Heart left ventricle (tissue), 16 donors: ENCODE measurements around the gene CDH11. TPM values are rescaled to one million over a fixed set of nuclear protein-coding genes. Genes with fewer than 3 reads are reported as not detected.
A peak's percentile ranks its signal among the peaks of the same experiment; 100 is the strongest.

ENCODE experiments used
- ATAC-seq, 4 donors: fragments of 200-7000 bp; cut with Tn5 transposase; one replicate each; pipeline ENCODE4 v1.9.1; 2020 to 2022; ENCODE audit warnings: moderate library complexity in 4 of 4, mild to moderate bottlenecking in 3 of 4, moderate number of reproducible peaks in 1 of 4
- DNase-seq, 5 donors: peaks; one replicate each; pipeline ENCODE4 v3.0.0-alpha.2; 2020
- H3K27ac ChIP-seq, 12 donors: fragments of 200-600 bp; sonication (generic) in 4 of 12; one replicate each; pipeline versions ENCODE4 v1.5.0 to v1.8.0; 2016 to 2022; ENCODE audit warnings: mild to moderate bottlenecking in 2 of 12
- H3K27me3 ChIP-seq, 9 donors: fragments of 200-600 bp; sonication (generic) in 2 of 9; one replicate each; pipeline versions ENCODE4 v1.5.1 to v1.8.0; 2016 to 2022; ENCODE audit warnings: mild to moderate bottlenecking in 3 of 9
- H3K36me3 ChIP-seq, 9 donors: fragments of 200-600 bp; sonication (generic) in 2 of 9; one replicate each; pipeline versions ENCODE4 v1.5.0 to v1.8.0; 2018 to 2022; ENCODE audit warnings: mild to moderate bottlenecking in 2 of 9
- H3K4me1 ChIP-seq, 12 donors: fragments of 200-600 bp; sonication (generic) in 4 of 12; one replicate each; pipeline versions ENCODE4 v1.5.0 to v1.8.0; 2016 to 2022; ENCODE audit warnings: mild to moderate bottlenecking in 3 of 12
- H3K4me3 ChIP-seq, 12 donors: fragments of 200-600 bp; sonication (generic) in 4 of 12; one replicate each; pipeline versions ENCODE4 v1.5.0 to v1.8.0; 2017 to 2022; ENCODE audit warnings: mild to moderate bottlenecking in 9 of 12, moderate library complexity in 4 of 12
- H3K9me3 ChIP-seq, 12 donors: fragments of 200-600 bp; sonication (generic) in 4 of 12; one replicate each; pipeline versions ENCODE4 v1.5.0 to v1.8.0; 2016 to 2022; ENCODE audit warnings: mild to moderate bottlenecking in 1 of 12
- CTCF ChIP-seq, 12 donors: fragments of 200-600 bp; sonication (generic) in 4 of 12; IDR thresholded peaks; one replicate each; pipeline versions ENCODE4 v1.5.0 to v1.8.0; 2018 to 2022; ENCODE audit warnings: antibody characterized with exemption in 12 of 12, mild to moderate bottlenecking in 5 of 12
- POLR2A ChIP-seq, 2 donors: fragments of 450-650 bp; IDR thresholded peaks; one replicate each; pipeline ENCODE4 v1.6.1; 2017; ENCODE audit warnings: antibody characterized with exemption in 2 of 2, mild to moderate bottlenecking in 2 of 2, moderate library complexity in 2 of 2
- WGBS, 4 donors: extraction: QIAGEN DNeasy Blood & Tissue Kit in 2 of 4; methylation state at CpG; one replicate each; pipeline versions ENCODE4 v1.1.5 to v1.1.7; 2013 to 2018; 5-methylcytosine and 5-hydroxymethylcytosine counted together
- intact Hi-C, 10 donors: fragments of 100-400 bp; cut with DNase I; formaldehyde crosslinking; loops; one replicate each; pipeline versions ENCODE4 v1.11.1 to v1.14.2; 2022
- polyA plus RNA-seq, 2 donors: library from polyadenylated mRNA; stranded (reverse); fragments of 200-250 nt; gene quantifications; one replicate each; pipeline ENCODE4 v1.2.3, GENCODE V29; 2013
- total RNA-seq, 9 donors: library from RNA; depleted of rRNA in 2 of 9; stranded (reverse); fragments of >200 nt in 2 of 9; fragmentation: NEBNext Ultra II Directional in 3 of 9; extraction: Animal tissue kit (Norgen Biotek cat#: 25700) in 3 of 9; gene quantifications; one replicate each; pipeline versions ENCODE4 v1.1.0 to v1.2.4, GENCODE V29; 2016 to 2023
- donor health status: ischemic (EF 13 %, LVEDD 7.1; RV severe dilation, severe dysfunction).
- donor health status: healthy with polysubstance abuse.
- donor health status: DM: no; HTN: yes; CAD: no.
- donor health status: DM: no; HTN: no; CAD: no.
- donor health status: ischemic (EF 25% LVEDD 6.9; RV normal size, moderate dysfunction).
- donor health status: ischemic (EF 25% LVEDD 5.7; RV mildly dilated, moderate dysfunction).
- donor health status: healthy.
- donor health status: DM: yes; HTN: yes; CAD: no.
- donor health status: ischemic (EF 35%, LVEDD 5.7; RV mildly dilated, moderate dysfunction).
- donor health status: nonischemic (EF 11% LVEDD 7.7; RV severe dilation, severe dysfunction).
- donor health status: DM: yes; HTN: yes; CAD: no.
- donor health status: PGD.
- donor health status: ischemic (EF 29% LVEDD 5.4; RV normal size, mild dysfunction).
- donor health status: nonischemic (EF 23%, LVEDD 6.1; RV moderate dilation, normal function).

CDH11 gene
- total and polyA plus RNA-seq, 11 donors, result 1.4 to 37.1 (median 7.4) TPM

GRCh38 chr16:65015599-65015998 is 106.3 kb downstream of the CDH11 start:
- H3K9me3 ChIP-seq, result peaks cover 0 to 4% (median 0%) of the 10 kb centered on the region in 12 donors
- no peak overlapping the region for H3K27ac ChIP-seq
- H3K4me1 ChIP-seq, result no peaks in the 10 kb centered on the region
- H3K4me3 ChIP-seq, result no peak overlapping the region
- TF ChIP-seq CTCF (IDR thresholded peaks at IDR 0.05), result no peak
- TF ChIP-seq POLR2A (IDR thresholded peaks at IDR 0.05), result no peak
- DNase-seq (no peak), ATAC-seq (no peak)
- intact Hi-C loops, result no loop called here
- H3K27me3 ChIP-seq, result no peaks in the 10 kb centered on the region
- H3K36me3 ChIP-seq, result no peaks in the 10 kb centered on the region

GRCh38 chr16:65012357-65012756 is 109.5 kb downstream of the CDH11 start:
- no peaks in the 10 kb centered on the region for H3K9me3 ChIP-seq
- 63 to 76% (median 69%) methylated on average over 1 of the region's 1 CpG for WGBS, 4 donors
- no peaks in the 10 kb centered on the region for H3K4me1 ChIP-seq
- DNase-seq (no peak), ATAC-seq (peak in 1 of 4 donors; percentile 18)
- no peaks in the 10 kb centered on the region for H3K36me3 ChIP-seq
- no peaks in the 10 kb centered on the region for H3K27me3 ChIP-seq
- no peak overlapping the region for H3K27ac ChIP-seq
- H3K4me3 ChIP-seq, result no peak overlapping the region
- no peak for TF ChIP-seq POLR2A (IDR thresholded peaks at IDR 0.05)
- no peak for TF ChIP-seq CTCF (IDR thresholded peaks at IDR 0.05)
- intact Hi-C loops, result no loop called here

- TF ChIP-seq POLR2A (IDR thresholded peaks at IDR 0.05), result no peak
- TF ChIP-seq CTCF (IDR thresholded peaks at IDR 0.05), result no peak
- intact Hi-C loops, result no loop called here
- WGBS, 4 donors, result 31 to 56% (median 45%) methylated on average over 2 of the region's 2 CpGs
- no peak for ATAC-seq
- Histone ChIP-seq H3K36me3 (peaks cover 0 to 4% (median 0%) of the 10 kb centered on the region in 9 donors), H3K27me3 (no peaks in the 10 kb centered on the region), H3K27ac (no peak overlapping the region), H3K9me3 (no peaks in the 10 kb centered on the region), H3K4me1 (no peaks in the 10 kb centered on the region), H3K4me3 (no peak overlapping the region)
- no peak for DNase-seq
Measured at GRCh38 chr16:65010125-65010524, 111.7 kb downstream of the CDH11 start.

- intact Hi-C loops, result no loop called here
- WGBS, 4 donors, result 78 to 90% (median 83%) methylated on average over 1 of the region's 1 CpG
- H3K27ac ChIP-seq, result no peak overlapping the region
- no peak overlapping the region for H3K4me3 ChIP-seq
- TF ChIP-seq CTCF (IDR thresholded peaks at IDR 0.05) (no peak), POLR2A (IDR thresholded peaks at IDR 0.05) (no peak)
- no peaks in the 10 kb centered on the region for H3K9me3 ChIP-seq
- no peak for ATAC-seq
- H3K36me3 ChIP-seq, result peaks cover 0 to 18% (median 5%) of the 10 kb centered on the region in 9 donors
- no peaks in the 10 kb centered on the region for H3K27me3 ChIP-seq
- H3K4me1 ChIP-seq, result peaks cover 0 to 4% (median 0%) of the 10 kb centered on the region in 12 donors
- no peak for DNase-seq
Measured at GRCh38 chr16:65005696-65006095, 116.2 kb downstream of the CDH11 start.
